GM12874 (cell line): Measurements from ENCODE around the gene RPS2.

Experiments
- CTCF ChIP-seq: IDR thresholded peaks from 2 replicates; pipeline ENCODE4 v1.5.1; 2011; ENCODE audit warnings: low read depth, mild to moderate bottlenecking, control low read depth, low read length, moderate library complexity; ENCODE audit not compliant: insufficient read depth

The RPS2 gene

GRCh38 chr16:1997494-1998359 is 33.1 kb upstream of the RPS2 start:
- TF ChIP-seq CTCF = no peak

- TF ChIP-seq CTCF = no peak
Measured at GRCh38 chr16:1993731-1994131, 29.1 kb upstream of the RPS2 start.

- no peak for TF ChIP-seq CTCF
Measured at GRCh38 chr16:1992704-1993317, 28.2 kb upstream of the RPS2 start.

GRCh38 chr16:1991948-1992703 is 27.5 kb upstream of the RPS2 start:
- TF ChIP-seq CTCF = no peak

GRCh38 chr16:1991588-1991947 is 26.9 kb upstream of the RPS2 start:
- TF ChIP-seq CTCF = no peak

- TF ChIP-seq CTCF = no peak
Measured at GRCh38 chr16:1991135-1991551, 26.5 kb upstream of the RPS2 start.
